Mesenchymal stem cell (in vitro differentiated cells and primary cell): Measurements from ENCODE around the gene GLI1.

Source experiments
- DNase-seq: peaks from one replicate; pipeline ENCODE4 v3.0.0-alpha.2; 2013
- H2AFZ ChIP-seq: one replicate; pipeline ENCODE4 v1.6.1; 2013; ENCODE audit warnings: low read depth, mild to moderate bottlenecking, control low read depth, inconsistent platforms, low read length, moderate library complexity
- H2AK5ac ChIP-seq: 2 replicates; pipeline ENCODE4 v1.6.1; 2013; ENCODE audit warnings: low read length, moderate library complexity, mild to moderate bottlenecking, inconsistent platforms; ENCODE audit not compliant: severe bottlenecking
- H2BK120ac ChIP-seq: one replicate; pipeline ENCODE4 v1.6.1; 2013; ENCODE audit warnings: low read depth, mild to moderate bottlenecking, inconsistent platforms, low read length, moderate library complexity
- H2BK12ac ChIP-seq, 2 experiments: one replicate each; pipeline ENCODE4 v1.6.1; 2013; ENCODE audit warnings: inconsistent platforms in 2 of 2, low read length in 2 of 2, mild to moderate bottlenecking in 2 of 2, moderate library complexity in 2 of 2, control low read depth in 1 of 2
- H2BK15ac ChIP-seq: one replicate; pipeline ENCODE4 v1.6.1; 2013; ENCODE audit warnings: mild to moderate bottlenecking, low read depth, inconsistent platforms; ENCODE audit not compliant: poor library complexity, severe bottlenecking
- H2BK5ac ChIP-seq: 2 replicates; pipeline ENCODE4 v1.6.1; 2013; ENCODE audit warnings: low read depth, mild to moderate bottlenecking, low read length, control low read depth, inconsistent platforms; ENCODE audit not compliant: poor library complexity, severe bottlenecking
- H3K14ac ChIP-seq, 2 experiments: one replicate each; pipeline ENCODE4 v1.6.1; 2013; ENCODE audit warnings: inconsistent platforms in 2 of 2, low read length in 2 of 2, control low read depth in 1 of 2, mild to moderate bottlenecking in 1 of 2, moderate library complexity in 1 of 2
- H3K18ac ChIP-seq, 2 experiments: one replicate each; pipeline ENCODE4 v1.6.1; 2013; ENCODE audit warnings: inconsistent platforms in 2 of 2, low read length in 2 of 2, control low read depth in 1 of 2, low read depth in 1 of 2, mild to moderate bottlenecking in 1 of 2
- H3K23ac ChIP-seq, 2 experiments: one replicate each; pipeline ENCODE4 v1.6.1; 2013; ENCODE audit warnings: inconsistent platforms in 2 of 2, low read length in 2 of 2, mild to moderate bottlenecking in 2 of 2, moderate library complexity in 2 of 2, control low read depth in 1 of 2
- H3K27ac ChIP-seq: 2 replicates; pipeline ENCODE4 v1.5.1; 2013; ENCODE audit warnings: mild to moderate bottlenecking, moderate library complexity, low read length, control low read depth, inconsistent platforms; ENCODE audit not compliant: poor library complexity, severe bottlenecking
- H3K27me3 ChIP-seq, 2 experiments: 2 replicates each; pipeline versions ENCODE4 v1.6.1 to v1.7.0; 2013; ENCODE audit warnings: low read length in 2 of 2, mild to moderate bottlenecking in 2 of 2, moderate library complexity in 2 of 2, control low read depth in 1 of 2, inconsistent platforms in 1 of 2; ENCODE audit not compliant: control insufficient read depth in 1 of 2, insufficient read depth in 1 of 2
- H3K36me3 ChIP-seq, 2 experiments: 2 replicates each; pipeline versions ENCODE4 v1.6.1 to v1.7.0; 2013; ENCODE audit warnings: low read length in 2 of 2, control low read depth in 1 of 2, inconsistent platforms in 1 of 2, low read depth in 1 of 2, mild to moderate bottlenecking in 1 of 2; ENCODE audit not compliant: insufficient read depth in 2 of 2, control insufficient read depth in 1 of 2
- H3K4ac ChIP-seq, 2 experiments: one replicate each; pipeline ENCODE4 v1.6.1; 2013; ENCODE audit warnings: inconsistent platforms in 2 of 2, low read length in 2 of 2, mild to moderate bottlenecking in 2 of 2, moderate library complexity in 2 of 2, control low read depth in 1 of 2, low read depth in 1 of 2
- H3K4me1 ChIP-seq: 2 replicates; pipeline ENCODE4 v1.6.1; 2013; ENCODE audit warnings: low read depth, low read length, control low read depth; ENCODE audit not compliant: control insufficient read depth, insufficient read depth
- H3K4me2 ChIP-seq: 2 replicates; pipeline ENCODE4 v1.6.1; 2013; ENCODE audit warnings: low read length, mild to moderate bottlenecking, inconsistent platforms; ENCODE audit not compliant: poor library complexity, severe bottlenecking
- H3K4me3 ChIP-seq, 2 experiments: 2 replicates each; pipeline versions ENCODE4 v1.5.1 to v1.7.0; 2013; ENCODE audit warnings: low read length in 2 of 2, mild to moderate bottlenecking in 2 of 2, control low read depth in 1 of 2, low read depth in 1 of 2; ENCODE audit not compliant: insufficient read depth in 1 of 2
- H3K79me1 ChIP-seq: replicated peaks from 2 replicates; pipeline ENCODE4 v1.6.1; 2013; ENCODE audit warnings: mild to moderate bottlenecking, control low read depth, low read length, inconsistent platforms; ENCODE audit not compliant: poor library complexity, severe bottlenecking
- H3K9ac ChIP-seq: 2 replicates; pipeline ENCODE4 v1.7.0; 2013; ENCODE audit warnings: mild to moderate bottlenecking, low read length, moderate library complexity
- H3K9me3 ChIP-seq: 2 replicates; pipeline ENCODE4 v1.7.0; 2013; ENCODE audit warnings: mild to moderate bottlenecking, low read length; ENCODE audit not compliant: control insufficient read depth
- H4K8ac ChIP-seq: one replicate; pipeline ENCODE4 v1.6.1; 2013; ENCODE audit warnings: inconsistent platforms, mild to moderate bottlenecking, low read length, moderate library complexity
- H4K91ac ChIP-seq: one replicate; pipeline ENCODE4 v1.6.1; 2013; ENCODE audit warnings: mild to moderate bottlenecking, low read length, inconsistent platforms
- WGBS: methylation state at CpG from one replicate; pipeline ENCODE4 v1.1.7; 2013; ENCODE audit warnings: mixed read lengths; 5-methylcytosine and 5-hydroxymethylcytosine counted together

Gene GLI1

GRCh38 chr12:57430931-57431566 lies 28.5 kb upstream of the GLI1 start, which contains the start of gene R3HDM2:
TSS of gene R3HDM2 (minus strand) at chr12:57431043. CDS start at chr12:57310428, 120,615 bp downstream.
- Histone ChIP-seq H3K18ac (peak within 1 kb of the TSS; percentile 86 to 91), H4K91ac (peak within 1 kb of the TSS; percentile 50), H3K9me3 (no peaks in the 10 kb centered on the region), H3K36me3 (no peaks in the 10 kb centered on the region), H3K14ac (peak within 1 kb of the TSS; percentile 36 to 90), H3K23ac (no peak within 1 kb of the TSS), H2AFZ (no peak within 1 kb of the TSS), H2BK12ac (no peak within 1 kb of the TSS), H3K79me1 (peaks cover 3% of the 10 kb centered on the region), H4K8ac (peak within 1 kb of the TSS; percentile 78), H3K4ac (peak within 1 kb of the TSS in 1 of 2 experiments; percentile 82), H3K27me3 (no peaks in the 10 kb centered on the region), H3K4me3 (peak within 1 kb of the TSS; percentile 75 to 88), H2BK120ac (peak within 1 kb of the TSS; percentile 95), H2BK5ac (no peak within 1 kb of the TSS), H2BK15ac (peak within 1 kb of the TSS; percentile 83), H3K4me1 (peaks cover 4% of the 10 kb centered on the region), H3K9ac (peak within 1 kb of the TSS; percentile 92), H3K27ac (peak within 1 kb of the TSS; percentile 78), H2AK5ac (no peak within 1 kb of the TSS), H3K4me2 (peak within 1 kb of the TSS; percentile 81)
- DNase-seq: peak; percentile 96
- WGBS: 13% methylated on average over 30 of the region's 41 CpGs

- Histone ChIP-seq H2BK120ac (no peak overlapping the region), H3K9ac (peak overlapping the region; percentile 92), H3K79me1 (peaks cover 3% of the 10 kb centered on the region), H3K27me3 (no peaks in the 10 kb centered on the region), H2AFZ (no peak overlapping the region), H3K14ac (no peak overlapping the region), H3K23ac (no peak overlapping the region), H2BK12ac (no peak overlapping the region), H4K91ac (no peak overlapping the region), H3K4me1 (peaks cover 4% of the 10 kb centered on the region), H2AK5ac (no peak overlapping the region), H3K4me2 (no peak overlapping the region), H3K4me3 (peak overlapping the region in 1 of 2 experiments; percentile 76), H3K27ac (no peak overlapping the region), H3K36me3 (no peaks in the 10 kb centered on the region), H3K18ac (no peak overlapping the region), H2BK15ac (no peak overlapping the region), H3K4ac (no peak overlapping the region), H4K8ac (no peak overlapping the region), H2BK5ac (no peak overlapping the region), H3K9me3 (no peaks in the 10 kb centered on the region)
- DNase-seq: no peak
- 98% methylated on average over 9 of the region's 11 CpGs for WGBS
Measured at GRCh38 chr12:57431654-57432188, 27.9 kb upstream of the GLI1 start.

- Histone ChIP-seq H2BK12ac (no peak overlapping the region), H3K4me3 (no peak overlapping the region), H3K4me1 (peaks cover 3% of the 10 kb centered on the region), H4K8ac (no peak overlapping the region), H3K18ac (no peak overlapping the region), H2BK120ac (no peak overlapping the region), H2BK5ac (no peak overlapping the region), H2BK15ac (no peak overlapping the region), H2AK5ac (no peak overlapping the region), H3K9me3 (no peaks in the 10 kb centered on the region), H3K27me3 (no peaks in the 10 kb centered on the region), H4K91ac (no peak overlapping the region), H2AFZ (no peak overlapping the region), H3K4me2 (no peak overlapping the region), H3K9ac (no peak overlapping the region), H3K27ac (no peak overlapping the region), H3K36me3 (no peaks in the 10 kb centered on the region), H3K4ac (no peak overlapping the region), H3K79me1 (peaks cover 1% of the 10 kb centered on the region), H3K14ac (no peak overlapping the region), H3K23ac (no peak overlapping the region)
- WGBS: 60% methylated on average over 3 of the region's 3 CpGs
- no peak for DNase-seq
Measured at GRCh38 chr12:57433370-57433769, 26.2 kb upstream of the GLI1 start.

GRCh38 chr12:57434517-57435223 lies 24.9 kb upstream of the GLI1 start, which contains the start of gene INHBC:
TSS of gene INHBC (plus strand) at chr12:57434784. CDS start at chr12:57434887, 103 bp downstream.
- no peak within 1 kb of the TSS for H2BK15ac ChIP-seq
- no peaks in the 10 kb centered on the region for H3K36me3 ChIP-seq
- no peak within 1 kb of the TSS for H3K14ac ChIP-seq
- H4K91ac ChIP-seq: no peak within 1 kb of the TSS
- H3K4me1 ChIP-seq: no peaks in the 10 kb centered on the region
- no peak within 1 kb of the TSS for H3K27ac ChIP-seq
- no peak within 1 kb of the TSS for H4K8ac ChIP-seq
- 84% methylated on average over 8 of the region's 8 CpGs for WGBS
- no peaks in the 10 kb centered on the region for H3K27me3 ChIP-seq
- no peak within 1 kb of the TSS for H2BK12ac ChIP-seq
- H3K4me2 ChIP-seq: no peak within 1 kb of the TSS
- peak; percentile 56 for DNase-seq
- no peaks in the 10 kb centered on the region for H3K9me3 ChIP-seq
- H2AK5ac ChIP-seq: no peak within 1 kb of the TSS
- no peak within 1 kb of the TSS for H2BK5ac ChIP-seq
- H3K4ac ChIP-seq: no peak within 1 kb of the TSS
- no peaks in the 10 kb centered on the region for H3K79me1 ChIP-seq
- no peak within 1 kb of the TSS for H2AFZ ChIP-seq
- no peak within 1 kb of the TSS for H3K9ac ChIP-seq
- no peak within 1 kb of the TSS for H3K23ac ChIP-seq
- H2BK120ac ChIP-seq: no peak within 1 kb of the TSS
- no peak within 1 kb of the TSS for H3K4me3 ChIP-seq
- H3K18ac ChIP-seq: no peak within 1 kb of the TSS
